Epidermal melanocyte (primary cell): ENCODE measurements around the gene LRRK1.

ENCODE experiments used
- DNase-seq: peaks from one replicate; pipeline ENCODE4 v3.0.0; 2011; ENCODE audit warnings: low spot score; ENCODE audit not compliant: insufficient read length

The LRRK1 gene

GRCh38 chr15:101054116-101054515, 135.0 kb downstream of the LRRK1 start:
- no peak for DNase-seq

GRCh38 chr15:101054991-101055390, 135.8 kb downstream of the LRRK1 start:
- DNase-seq: no peak

GRCh38 chr15:101055411-101055810, 136.3 kb downstream of the LRRK1 start:
- no peak for DNase-seq

GRCh38 chr15:101056366-101057334, 137.5 kb downstream of the LRRK1 start:
- no peak for DNase-seq

- no peak for DNase-seq
Observed at GRCh38 chr15:101057841-101058407, 138.8 kb downstream of the LRRK1 start.

- no peak for DNase-seq
Observed at GRCh38 chr15:101058735-101059134, 139.6 kb downstream of the LRRK1 start.

GRCh38 chr15:101059381-101060341, 140.5 kb downstream of the LRRK1 start:
- no peak for DNase-seq

- no peak for DNase-seq
Observed at GRCh38 chr15:101060576-101061551, 141.7 kb downstream of the LRRK1 start.

- no peak for DNase-seq
Observed at GRCh38 chr15:101062063-101062462, 142.9 kb downstream of the LRRK1 start.

- no peak for DNase-seq
Observed at GRCh38 chr15:101062471-101063171, 143.5 kb downstream of the LRRK1 start.

GRCh38 chr15:101063212-101063611, 144.1 kb downstream of the LRRK1 start:
- DNase-seq: no peak

- no peak for DNase-seq
Observed at GRCh38 chr15:101063891-101064794, 145.0 kb downstream of the LRRK1 start.

GRCh38 chr15:101064795-101065569, 145.8 kb downstream of the LRRK1 start:
- DNase-seq: no peak

GRCh38 chr15:101065570-101066221, 146.5 kb downstream of the LRRK1 start:
- DNase-seq: no peak

- DNase-seq: no peak
Observed at GRCh38 chr15:101066501-101067408, 147.6 kb downstream of the LRRK1 start.
